Activated naive CD8-positive, alpha-beta T cell treated with anti-CD3 and anti-CD28 coated beads, Interleukin-2, amount 10 ng/mL, durations not matched to agents 7 days and 5 days (primary cell): Measurements from ENCODE around the gene TMEM121. TPM values are rescaled to one million over a fixed set of nuclear protein-coding genes. Genes with fewer than 3 reads are reported as not detected.
A peak's percentile ranks its signal among the peaks of the same experiment; 100 is the strongest.

Experiments used
- ATAC-seq: fragments of 150-1000 bp; cut with Tn5 transposase; one replicate; pipeline ENCODE4 v1.10.0; 2021; ENCODE audit warnings: low read depth, moderate library complexity
- POLR2A ChIA-PET: fragments of 350-600 bp; sonication (Branson Sonifier 250); formaldehyde crosslinking; loops from one replicate; lab custom pipeline; 2021; ENCODE audit warnings: antibody characterized with exemption; lab: Charles Lee
- DNase-seq: peaks from one replicate; pipeline ENCODE4 v3.0.0; 2021
- H3K27ac Mint-ChIP-seq: one replicate; pipeline ENCODE4 v1.8.0; 2022; ENCODE audit warnings: mild to moderate bottlenecking, mixed read lengths
- H3K27me3 Mint-ChIP-seq: one replicate; pipeline ENCODE4 v1.8.0; 2022; ENCODE audit warnings: mild to moderate bottlenecking, moderate library complexity, mixed read lengths
- H3K36me3 Mint-ChIP-seq: one replicate; pipeline ENCODE4 v1.8.0; 2021; ENCODE audit warnings: mild to moderate bottlenecking, mixed read lengths
- H3K4me1 Mint-ChIP-seq: one replicate; pipeline ENCODE4 v1.8.0; 2021; ENCODE audit warnings: mixed read lengths
- H3K4me3 Mint-ChIP-seq: one replicate; pipeline ENCODE4 v1.8.0; 2022; ENCODE audit warnings: mild to moderate bottlenecking, moderate library complexity, mixed read lengths
- H3K9me3 Mint-ChIP-seq: one replicate; pipeline ENCODE4 v1.8.0; 2021; ENCODE audit warnings: mixed read lengths
- total RNA-seq, 2 experiments: library from RNA; stranded (reverse); gene quantifications; one replicate each; pipeline ENCODE4 v1.2.3, GENCODE V29; 2021

The TMEM121 gene
- total RNA-seq, 2 experiments from 2014 or later: 8.1 to 8.8 TPM

- ATAC-seq: no peak
- Mint-ChIP-seq H3K27ac (no peak overlapping the region), H3K36me3 (no peaks in the 10 kb centered on the region), H3K27me3 (no peaks in the 10 kb centered on the region), H3K4me3 (no peak overlapping the region), H3K4me1 (no peaks in the 10 kb centered on the region), H3K9me3 (no peaks in the 10 kb centered on the region)
- POLR2A ChIA-PET: no interaction called here
- no peak for DNase-seq
These were observed 28.5 kb upstream of the TMEM121 start for GRCh38 chr14:105497671-105498429.

DNA sequence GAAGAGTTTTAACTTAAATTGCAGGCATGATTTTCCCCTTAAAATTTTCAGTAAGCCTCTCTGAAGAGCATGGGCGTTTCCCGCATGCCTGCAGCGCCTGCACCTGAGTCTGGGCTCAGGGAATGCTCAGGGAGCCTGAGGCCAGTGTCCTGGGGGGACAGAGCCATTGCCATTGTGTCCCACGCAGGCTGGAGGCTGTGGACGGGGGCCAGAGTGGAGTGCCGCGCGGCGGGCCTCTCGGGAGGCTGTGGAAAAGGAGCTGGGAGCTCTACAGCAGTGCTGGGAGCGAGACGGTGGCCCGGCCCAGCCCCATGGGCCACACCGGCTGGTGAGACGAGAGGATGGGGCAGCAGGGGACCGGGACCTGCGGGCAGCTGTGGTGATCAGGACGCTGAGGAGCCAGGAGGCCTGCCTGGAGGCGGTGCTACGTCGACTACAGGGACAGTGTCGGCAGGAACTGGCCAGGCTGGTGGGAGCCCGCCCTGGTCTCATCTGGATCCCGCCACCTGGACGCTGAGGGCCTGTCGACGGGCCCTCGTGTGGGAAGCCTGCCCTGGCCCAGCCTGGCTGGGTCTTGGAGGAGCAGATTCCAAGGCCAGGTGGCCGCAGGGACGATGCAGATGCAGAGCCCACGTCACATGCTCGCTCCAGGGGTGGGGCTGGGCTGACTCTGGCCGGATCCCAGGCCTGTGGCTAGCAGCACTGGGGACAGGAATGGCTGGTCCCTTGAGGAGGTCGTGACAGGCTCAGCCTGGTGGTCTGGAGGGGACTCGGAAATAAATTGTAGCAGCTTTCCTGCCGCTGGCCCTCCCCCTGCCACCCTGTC, 27.7 kb upstream of the TMEM121 start:
- Mint-ChIP-seq H3K27me3 (peaks cover 1% of the 10 kb centered on the region), H3K4me1 (no peaks in the 10 kb centered on the region), H3K27ac (no peak overlapping the region), H3K9me3 (no peaks in the 10 kb centered on the region), H3K36me3 (no peaks in the 10 kb centered on the region), H3K4me3 (no peak overlapping the region)
- POLR2A ChIA-PET: interaction anchor here (0.7 kb wide), 1 partner anchor 167 kb away, joined by 3 read pairs; no protein-coding TSS in a partner anchor
- no peak for ATAC-seq
- DNase-seq: no peak

DNA sequence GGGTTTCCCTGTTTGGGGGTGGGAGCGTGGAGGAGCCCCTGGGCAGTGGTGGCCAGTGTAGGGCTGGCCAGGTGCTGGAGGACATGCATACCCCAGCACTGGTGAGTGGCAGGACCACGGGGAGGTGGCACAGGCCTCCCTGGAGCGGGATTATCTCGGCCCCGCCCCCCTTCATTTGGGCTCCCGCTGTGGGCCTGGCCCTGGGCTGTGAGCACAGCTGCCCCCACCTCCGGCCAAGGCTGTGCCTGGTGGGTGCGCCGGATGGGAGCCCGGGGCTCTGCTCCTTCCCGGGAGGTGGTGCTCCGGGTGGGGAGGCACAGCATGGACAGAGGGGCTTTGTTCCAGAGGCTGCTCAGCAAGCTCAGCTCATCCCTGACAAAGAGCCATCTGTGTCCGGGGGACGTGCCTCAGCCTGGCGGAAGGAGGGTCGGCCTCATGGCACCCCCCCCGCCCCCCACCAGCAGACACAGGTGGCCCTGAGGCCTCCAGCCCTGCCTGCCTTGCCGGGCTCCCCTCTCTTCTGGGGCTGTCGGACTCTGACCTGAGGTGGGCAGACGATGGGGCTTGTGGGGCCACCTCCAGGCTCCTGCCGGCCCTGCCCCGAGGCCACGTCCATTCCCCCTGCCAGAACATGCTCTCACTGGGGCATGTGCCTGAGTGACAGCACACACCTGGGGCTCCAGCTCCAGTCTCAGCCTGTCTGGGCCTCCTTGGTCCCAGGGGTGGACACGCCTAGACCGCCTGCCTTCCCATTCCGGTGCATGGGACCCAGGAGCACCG, 26.9 kb upstream of the TMEM121 start:
- DNase-seq: no peak
- Mint-ChIP-seq H3K4me1 (no peaks in the 10 kb centered on the region), H3K36me3 (no peaks in the 10 kb centered on the region), H3K9me3 (no peaks in the 10 kb centered on the region), H3K4me3 (no peak overlapping the region), H3K27ac (no peak overlapping the region), H3K27me3 (peaks cover 2% of the 10 kb centered on the region)
- POLR2A ChIA-PET: interaction anchor here (0.7 kb wide), 1 partner anchor 168 kb away, joined by 3 read pairs; no protein-coding TSS in a partner anchor
- ATAC-seq: no peak

- POLR2A ChIA-PET: interaction anchor here (2.0 kb wide), 1 partner anchor 9 kb away, joined by 7 read pairs; the partner anchor contains the start of gene TEDC1
- DNase-seq (peak; percentile 28), ATAC-seq (no peak)
- no peak overlapping the region for H3K27ac Mint-ChIP-seq
- no peaks in the 10 kb centered on the region for H3K4me1 Mint-ChIP-seq
- H3K9me3 Mint-ChIP-seq: no peaks in the 10 kb centered on the region
- no peak overlapping the region for H3K4me3 Mint-ChIP-seq
- no peaks in the 10 kb centered on the region for H3K36me3 Mint-ChIP-seq
- H3K27me3 Mint-ChIP-seq: peaks cover 2% of the 10 kb centered on the region
These were observed 26.2 kb upstream of the TMEM121 start for GRCh38 chr14:105500036-105500725.

DNA sequence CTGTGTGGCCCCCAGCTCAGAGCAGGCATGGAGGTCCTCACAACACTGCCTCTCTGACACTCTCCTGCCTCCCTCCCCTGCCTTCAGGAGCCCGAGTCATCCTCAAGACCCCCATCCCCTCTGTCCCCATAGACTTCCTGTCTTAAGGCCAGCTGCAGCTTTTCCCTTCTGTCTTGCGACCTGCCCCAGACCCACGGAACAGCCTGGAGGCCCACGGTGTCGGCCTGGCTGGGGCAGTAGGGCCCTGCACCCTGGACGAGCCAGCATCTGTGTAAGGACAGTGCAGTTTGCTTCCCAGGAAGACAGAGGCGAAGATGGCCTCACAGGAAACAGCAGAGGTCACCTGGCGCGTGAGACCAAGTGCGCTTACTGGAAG, 25.7 kb upstream of the TMEM121 start:
- no peak overlapping the region for H3K27ac Mint-ChIP-seq
- POLR2A ChIA-PET: interaction anchor here (2.0 kb wide), 1 partner anchor 9 kb away, joined by 7 read pairs; the partner anchor contains the start of gene TEDC1

DNA sequence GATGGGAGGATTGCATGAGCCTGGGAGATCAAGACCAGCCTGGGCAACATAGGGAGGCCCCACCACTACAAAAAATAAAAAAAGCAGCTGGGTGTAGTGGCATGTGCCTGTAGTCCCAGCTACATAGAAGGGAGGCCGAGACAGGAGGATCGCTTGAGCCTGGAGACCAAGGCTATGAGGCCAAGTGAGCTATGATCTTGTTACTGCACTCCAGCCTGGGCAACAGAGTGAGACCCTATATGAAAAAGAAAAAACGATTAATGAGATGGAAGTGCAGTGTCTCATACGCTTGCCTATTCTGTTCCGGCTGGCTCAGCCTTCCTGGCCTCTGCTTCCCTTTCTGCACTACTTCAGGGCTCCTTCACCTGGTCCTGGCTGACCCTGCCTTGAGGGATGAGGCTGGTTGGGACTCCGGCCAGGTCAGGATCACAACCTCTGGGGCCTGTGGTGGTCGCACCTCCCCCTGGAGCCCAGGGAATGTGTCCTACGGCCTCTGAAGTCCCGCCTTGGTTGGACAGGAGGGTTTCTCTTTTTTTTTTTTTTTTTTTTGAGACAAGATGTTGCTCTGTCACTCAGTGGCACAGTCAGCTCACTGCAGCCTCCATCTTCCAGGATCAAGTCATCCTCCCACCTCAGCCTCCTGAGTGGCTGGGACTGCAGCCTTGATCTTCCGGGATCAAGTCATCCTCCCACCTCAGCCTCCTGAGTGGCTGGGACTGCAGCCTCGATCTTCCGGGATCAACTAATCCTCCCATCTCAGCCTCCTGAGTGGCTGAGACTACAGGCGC, 24.7 kb upstream of the TMEM121 start:
- ATAC-seq: no peak
- no peaks in the 10 kb centered on the region for H3K4me1 Mint-ChIP-seq
- peaks cover 2% of the 10 kb centered on the region for H3K27me3 Mint-ChIP-seq
- DNase-seq: peak; percentile 17
- POLR2A ChIA-PET: interaction anchor here (2.0 kb wide), 1 partner anchor 10 kb away, joined by 7 read pairs; the partner anchor contains the start of gene TEDC1
- H3K4me3 Mint-ChIP-seq: no peak overlapping the region
- no peaks in the 10 kb centered on the region for H3K9me3 Mint-ChIP-seq
- H3K36me3 Mint-ChIP-seq: no peaks in the 10 kb centered on the region
- H3K27ac Mint-ChIP-seq: no peak overlapping the region

More for the DNA sequence above, 25.7 kb upstream of the TMEM121 start:
- ATAC-seq: no peak
- Mint-ChIP-seq H3K4me1 (no peaks in the 10 kb centered on the region), H3K27me3 (peaks cover 2% of the 10 kb centered on the region), H3K4me3 (no peak overlapping the region), H3K36me3 (no peaks in the 10 kb centered on the region), H3K9me3 (no peaks in the 10 kb centered on the region)
- DNase-seq: peak; percentile 23

DNA sequence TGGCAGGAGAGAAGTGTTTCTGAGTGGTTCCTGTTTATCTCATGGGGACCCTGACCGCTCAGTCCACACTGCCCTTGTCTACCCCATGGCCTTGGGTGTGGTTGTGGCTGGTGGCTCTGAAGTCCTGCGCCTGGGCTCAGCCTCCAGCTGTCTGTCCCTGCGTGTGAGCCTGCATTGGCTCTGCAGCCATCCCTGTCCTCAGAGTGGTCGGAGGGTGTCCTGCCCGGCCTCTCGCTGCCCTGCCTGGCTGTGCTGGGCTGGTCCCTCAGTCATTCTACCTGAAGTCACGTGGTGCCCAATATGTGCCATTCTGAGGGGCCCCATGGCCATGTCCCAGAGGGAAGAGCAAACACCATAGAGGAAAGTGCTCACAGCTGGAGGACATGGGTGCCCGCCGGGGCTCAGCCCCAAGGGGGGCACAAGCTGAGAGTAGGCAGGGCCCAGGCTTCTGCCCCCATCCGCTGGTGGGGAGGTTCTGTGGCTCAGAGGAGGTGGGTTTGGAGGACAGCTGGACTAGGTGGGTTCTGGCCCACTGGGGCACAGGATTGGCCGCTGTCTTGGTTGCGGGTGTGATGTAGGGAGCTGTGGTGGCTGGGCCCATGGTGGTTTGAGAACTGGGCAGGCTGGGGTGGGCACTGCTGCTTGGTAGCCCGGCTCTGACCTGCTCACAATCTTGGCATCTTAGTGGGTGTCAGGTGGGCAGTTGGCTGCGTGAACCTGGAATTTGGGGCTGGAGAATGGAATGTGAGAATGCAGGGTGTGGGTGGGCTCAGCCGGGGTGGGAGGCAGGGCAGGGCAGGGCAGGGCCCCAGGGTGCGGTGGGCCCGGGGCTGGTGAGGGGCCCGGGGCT, 23.7 kb upstream of the TMEM121 start:
- peak; percentile 20 for DNase-seq
- Mint-ChIP-seq H3K27ac (no peak overlapping the region), H3K27me3 (peaks cover 4% of the 10 kb centered on the region), H3K36me3 (no peaks in the 10 kb centered on the region), H3K4me1 (peaks cover 2% of the 10 kb centered on the region), H3K4me3 (no peak overlapping the region), H3K9me3 (no peaks in the 10 kb centered on the region)
- ATAC-seq: no peak
- POLR2A ChIA-PET: no interaction called here

DNA sequence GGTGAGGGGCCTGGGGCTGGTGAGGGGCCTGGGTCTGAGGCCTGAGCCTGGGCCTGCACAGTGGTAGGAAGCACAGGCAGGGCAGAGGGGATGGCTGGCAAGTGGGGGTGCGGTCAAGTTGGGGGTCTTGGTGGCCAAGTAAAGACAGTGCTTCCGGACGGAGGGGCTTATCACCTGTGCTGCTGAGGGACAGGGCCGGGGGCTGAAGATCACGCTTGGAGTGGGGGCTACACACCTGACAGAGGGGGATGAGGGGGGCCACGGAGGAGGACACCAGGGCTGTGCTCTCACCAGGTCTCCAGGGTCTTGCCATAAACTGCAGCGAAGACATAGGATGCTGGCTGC, 23.1 kb upstream of the TMEM121 start:
- DNase-seq (peak; percentile 18), ATAC-seq (no peak)
- POLR2A ChIA-PET: no interaction called here
- Mint-ChIP-seq H3K36me3 (no peaks in the 10 kb centered on the region), H3K9me3 (no peaks in the 10 kb centered on the region), H3K27me3 (peaks cover 8% of the 10 kb centered on the region), H3K27ac (no peak overlapping the region), H3K4me3 (no peak overlapping the region), H3K4me1 (peaks cover 6% of the 10 kb centered on the region)

DNA sequence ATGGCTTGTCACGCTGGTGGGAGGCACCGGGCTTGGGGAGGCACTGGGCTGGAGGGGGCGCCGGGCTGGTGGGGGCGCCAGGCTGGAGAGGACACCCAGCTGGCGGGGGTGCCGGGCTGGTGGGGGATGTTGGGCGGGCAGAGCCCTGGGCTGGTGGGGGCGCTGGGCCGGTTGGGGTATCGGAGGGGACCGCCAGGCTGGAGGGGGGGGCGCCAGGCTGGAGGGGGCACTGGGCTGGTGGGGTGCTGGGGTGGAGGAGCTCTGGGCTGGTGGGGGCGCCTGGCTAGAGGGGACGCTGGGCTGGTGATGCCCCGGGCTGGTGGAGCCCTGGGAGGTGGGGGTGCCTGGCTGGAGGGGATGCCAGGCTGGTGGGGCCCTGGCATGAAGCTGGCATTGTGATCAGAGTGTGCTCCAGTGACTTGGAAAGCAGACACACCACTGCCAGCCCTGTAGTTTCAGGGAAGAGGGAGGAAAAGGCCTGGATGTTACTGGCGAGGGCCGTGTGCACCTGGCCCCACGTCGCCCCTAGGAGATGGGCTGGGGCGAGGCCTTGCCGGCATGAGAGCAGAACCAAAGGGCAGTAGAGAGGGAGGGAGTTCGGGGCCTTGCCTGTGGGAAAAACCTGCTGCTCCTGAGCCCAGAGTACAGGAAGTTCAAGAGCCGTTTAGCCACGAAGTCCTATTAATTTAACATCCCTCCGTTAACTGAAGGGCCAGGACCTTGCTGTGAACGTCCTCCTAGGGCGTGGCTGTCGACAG, 22.3 kb upstream of the TMEM121 start:
- H3K4me3 Mint-ChIP-seq: no peak overlapping the region
- H3K27ac Mint-ChIP-seq: no peak overlapping the region
- POLR2A ChIA-PET: no interaction called here
- ATAC-seq (no peak), DNase-seq (peak; percentile 25)
- no peaks in the 10 kb centered on the region for H3K36me3 Mint-ChIP-seq
- peaks cover 6% of the 10 kb centered on the region for H3K4me1 Mint-ChIP-seq
- H3K27me3 Mint-ChIP-seq: peaks cover 12% of the 10 kb centered on the region
- no peaks in the 10 kb centered on the region for H3K9me3 Mint-ChIP-seq

GRCh38 chr14:105505101-105505500, 21.3 kb upstream of the TMEM121 start:
- ATAC-seq (no peak), DNase-seq (peak; percentile 16)
- no peak overlapping the region for H3K27ac Mint-ChIP-seq
- POLR2A ChIA-PET: no interaction called here
- no peak overlapping the region for H3K4me3 Mint-ChIP-seq
- peaks cover 12% of the 10 kb centered on the region for H3K27me3 Mint-ChIP-seq
- no peaks in the 10 kb centered on the region for H3K36me3 Mint-ChIP-seq
- peaks cover 6% of the 10 kb centered on the region for H3K4me1 Mint-ChIP-seq
- H3K9me3 Mint-ChIP-seq: no peaks in the 10 kb centered on the region

DNA sequence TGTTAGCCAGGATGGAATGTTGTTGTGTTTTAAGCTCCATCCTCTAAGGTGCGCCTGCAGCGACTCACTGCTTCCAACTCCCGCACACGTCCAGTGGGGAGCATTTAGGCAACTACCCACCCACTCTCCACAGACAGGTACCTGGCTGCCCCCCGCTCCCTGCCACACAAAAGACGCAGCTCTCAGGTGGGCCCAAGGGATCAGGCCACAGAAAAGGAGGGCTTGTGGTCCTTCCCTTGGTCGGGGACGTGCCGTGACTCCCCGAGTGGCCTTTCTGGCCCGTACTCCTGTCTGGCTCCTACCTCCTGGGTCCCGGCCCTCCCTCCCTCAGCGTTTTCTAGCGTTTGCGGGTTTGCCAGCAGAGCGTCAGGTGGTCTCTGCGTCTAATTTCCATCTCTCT, 19.1 kb upstream of the TMEM121 start:
- Mint-ChIP-seq H3K27ac (no peak overlapping the region), H3K36me3 (no peaks in the 10 kb centered on the region), H3K9me3 (no peaks in the 10 kb centered on the region), H3K4me3 (no peak overlapping the region), H3K4me1 (peaks cover 6% of the 10 kb centered on the region), H3K27me3 (peaks cover 21% of the 10 kb centered on the region)
- POLR2A ChIA-PET: no interaction called here
- DNase-seq (peak; percentile 15), ATAC-seq (no peak)
